Measurements from ENCODE around the gene TOMM7.
"Not testable (repeated sequence)": the region's sequence is repeated elsewhere in the genome, so short reads cannot be mapped to it uniquely, and the experiment has no call there.

The TOMM7 gene

GRCh38 chr7:22814261-22815208 lies 8.1 kb downstream of the TOMM7 start:
- DNase-seq: no peak

GRCh38 chr7:22812353-22812752 lies 10.3 kb downstream of the TOMM7 start:
- no peak for DNase-seq

GRCh38 chr7:22811746-22812280 lies 10.8 kb downstream of the TOMM7 start:
- DNase-seq: no peak

GRCh38 chr7:22810843-22811242 lies 11.8 kb downstream of the TOMM7 start:
- no peak for DNase-seq

- DNase-seq: no peak
These were observed 12.6 kb downstream of the TOMM7 start for GRCh38 chr7:22809902-22810642.

GRCh38 chr7:22808140-22808539 lies 14.5 kb downstream of the TOMM7 start:
- DNase-seq: no peak

GRCh38 chr7:22806752-22807151 lies 15.9 kb downstream of the TOMM7 start:
- no peak for DNase-seq

- DNase-seq: no peak
These were observed 17.4 kb downstream of the TOMM7 start for GRCh38 chr7:22805227-22805626.

- DNase-seq: not testable (repeated sequence)
These were observed 19.8 kb downstream of the TOMM7 start for GRCh38 chr7:22802831-22803230.

GRCh38 chr7:22802426-22802825 lies 20.2 kb downstream of the TOMM7 start:
- DNase-seq: no peak

- DNase-seq: no peak
These were observed 20.7 kb downstream of the TOMM7 start for GRCh38 chr7:22801912-22802311.

GRCh38 chr7:22799633-22800032 lies 23.0 kb downstream of the TOMM7 start:
- DNase-seq: no peak

- no peak for DNase-seq
These were observed 28.8 kb downstream of the TOMM7 start for GRCh38 chr7:22793593-22794462.

GRCh38 chr7:22791204-22792158 lies 31.2 kb downstream of the TOMM7 start:
- no peak for DNase-seq

GRCh38 chr7:22790640-22791039 lies 32.0 kb downstream of the TOMM7 start:
- DNase-seq: not testable (repeated sequence)

GRCh38 chr7:22787951-22788350 lies 34.7 kb downstream of the TOMM7 start:
- no peak for DNase-seq

GRCh38 chr7:22786290-22786932 lies 36.2 kb downstream of the TOMM7 start:
- DNase-seq: no peak

- no peak for DNase-seq
These were observed 38.3 kb downstream of the TOMM7 start for GRCh38 chr7:22784346-22784745.

- no peak for DNase-seq
These were observed 39.2 kb downstream of the TOMM7 start for GRCh38 chr7:22783421-22783820.

GRCh38 chr7:22782616-22783232 lies 39.9 kb downstream of the TOMM7 start:
- no peak for DNase-seq

Data from DMS79 treated with DMSO at 0.1 percent for 48 hours (cell line).